ENCODE results near the gene CAPS.

GRCh38 chr19:5932146-5932545 lies 18.1 kb downstream of the CAPS start:
- TF ChIP-seq, protein P1, sequence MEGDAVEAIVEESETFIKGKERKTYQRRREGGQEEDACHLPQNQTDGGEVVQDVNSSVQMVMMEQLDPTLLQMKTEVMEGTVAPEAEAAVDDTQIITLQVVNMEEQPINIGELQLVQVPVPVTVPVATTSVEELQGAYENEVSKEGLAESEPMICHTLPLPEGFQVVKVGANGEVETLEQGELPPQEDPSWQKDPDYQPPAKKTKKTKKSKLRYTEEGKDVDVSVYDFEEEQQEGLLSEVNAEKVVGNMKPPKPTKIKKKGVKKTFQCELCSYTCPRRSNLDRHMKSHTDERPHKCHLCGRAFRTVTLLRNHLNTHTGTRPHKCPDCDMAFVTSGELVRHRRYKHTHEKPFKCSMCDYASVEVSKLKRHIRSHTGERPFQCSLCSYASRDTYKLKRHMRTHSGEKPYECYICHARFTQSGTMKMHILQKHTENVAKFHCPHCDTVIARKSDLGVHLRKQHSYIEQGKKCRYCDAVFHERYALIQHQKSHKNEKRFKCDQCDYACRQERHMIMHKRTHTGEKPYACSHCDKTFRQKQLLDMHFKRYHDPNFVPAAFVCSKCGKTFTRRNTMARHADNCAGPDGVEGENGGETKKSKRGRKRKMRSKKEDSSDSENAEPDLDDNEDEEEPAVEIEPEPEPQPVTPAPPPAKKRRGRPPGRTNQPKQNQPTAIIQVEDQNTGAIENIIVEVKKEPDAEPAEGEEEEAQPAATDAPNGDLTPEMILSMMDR (IDR thresholded peaks at IDR 0.05), result no peak
- no peak for TF ChIP-seq POLR2A (IDR thresholded peaks at IDR 0.05)
- TF ChIP-seq EP300 (IDR thresholded peaks at IDR 0.05), result no peak
